K562 (cell line): ENCODE measurements around the gene DAGLB. TPM values are rescaled to one million over a fixed set of nuclear protein-coding genes. Genes with fewer than 3 reads are reported as not detected.

Experiments
- CBFA2T2 ChIP-seq: fragments of 450-650 bp; conservative IDR thresholded peaks from 2 replicates; pipeline ENCODE4 v1.6.1; 2017; ENCODE audit warnings: mild to moderate bottlenecking
- DIDO1 ChIP-seq: fragments of 450-650 bp; IDR thresholded peaks from 2 replicates; pipeline ENCODE4 v1.6.1; 2016; ENCODE audit warnings: low read depth, missing biosample characterization, missing genetic modification characterization
- E2F3 ChIP-seq: fragments of 250-450 bp; sonication (Bioruptor Pico); IDR thresholded peaks from 2 replicates; pipeline ENCODE4 v1.4.0; 2020; ENCODE audit warnings: mild to moderate bottlenecking
- EHMT2 ChIP-seq: fragments of 450-650 bp; IDR thresholded peaks from 2 replicates; pipeline ENCODE4 v1.6.1; 2018; ENCODE audit warnings: antibody characterized with exemption
- HNRNPL ChIP-seq: fragments of 200-400 bp; formaldehyde crosslinking; IDR thresholded peaks from 2 replicates; pipeline ENCODE4 v1.6.1; 2017; ENCODE audit warnings: low read depth, mild to moderate bottlenecking, low read length
- ID3 ChIP-seq, 2 experiments: fragments of 250-450 bp in 1 of 2; fragments of 450-650 bp in 1 of 2; sonication (Bioruptor Pico) in 1 of 2; IDR thresholded peaks; 2 replicates each; pipeline versions ENCODE4 v1.6.1 to v1.8.0; 2016 to 2021; ENCODE audit warnings: mild to moderate bottlenecking in 2 of 2, moderate library complexity in 2 of 2, missing compliant biosample characterization in 1 of 2, missing genetic modification characterization in 1 of 2
- KLF13 ChIP-seq: fragments of 450-650 bp; IDR thresholded peaks from 2 replicates; pipeline ENCODE4 v1.6.1; 2016; ENCODE audit warnings: missing genetic modification characterization, low read depth, mild to moderate bottlenecking, missing compliant biosample characterization, moderate library complexity, borderline replicate concordance
- NFATC3 ChIP-seq: fragments of 450-650 bp; IDR thresholded peaks from 2 replicates; pipeline ENCODE4 v1.6.1; 2017; ENCODE audit warnings: mild to moderate bottlenecking
- RBM22 ChIP-seq: fragments of 200-400 bp; formaldehyde crosslinking; IDR thresholded peaks from 2 replicates; pipeline ENCODE4 v1.6.1; 2018; ENCODE audit warnings: low read length, low read depth; ENCODE audit not compliant: poor library complexity, severe bottlenecking
- SLC30A9 ChIP-seq: fragments of 250-450 bp; sonication (Bioruptor Pico); IDR thresholded peaks from 2 replicates; pipeline ENCODE4 v1.8.0; 2022; ENCODE audit warnings: mild to moderate bottlenecking, moderate library complexity
- SRF ChIP-seq, 2 experiments: fragments of 250-450, 450-650 bp in 1 of 2; sonication (Bioruptor Pico) in 1 of 2; sonication (generic) in 1 of 2; formaldehyde crosslinking; IDR thresholded peaks; 2 replicates each; pipeline versions ENCODE4 v1.5.0 to v1.5.1; 2020 to 2022; ENCODE audit warnings: mild to moderate bottlenecking in 1 of 2, missing genetic modification reagents in 1 of 2
- STAG1 ChIP-seq: sonication (generic); formaldehyde crosslinking; IDR thresholded peaks from 2 replicates; pipeline ENCODE4 v1.5.0; 2020; ENCODE audit warnings: missing genetic modification reagents, borderline replicate concordance
- TCFL5 ChIP-seq: fragments of 250-450 bp; sonication (Bioruptor Pico); conservative IDR thresholded peaks from 2 replicates; pipeline ENCODE4 v1.6.1; 2021; ENCODE audit warnings: mild to moderate bottlenecking, moderate library complexity, matching md5 sums
- TOE1 ChIP-seq, 2 experiments: fragments of 450-650 bp in 1 of 2; sonication (generic) in 1 of 2; formaldehyde crosslinking in 1 of 2; IDR thresholded peaks; 2 replicates each; pipeline versions ENCODE4 v1.7.1 to v1.8.0; 2016 to 2022; ENCODE audit warnings: borderline replicate concordance in 2 of 2, mild to moderate bottlenecking in 2 of 2, antibody characterized with exemption in 1 of 2, inconsistent platforms in 1 of 2, low read depth in 1 of 2, missing genetic modification reagents in 1 of 2, moderate library complexity in 1 of 2
- VEZF1 ChIP-seq: fragments of 200-800 bp; sonication (Bioruptor generic); IDR thresholded peaks from 2 replicates; pipeline ENCODE4 v1.6.1; 2017; ENCODE audit warnings: missing genetic modification characterization, missing compliant biosample characterization
- ZBTB1 ChIP-seq: sonication (generic); formaldehyde crosslinking; IDR thresholded peaks from 2 replicates; pipeline ENCODE4 v1.8.1; 2023; ENCODE audit warnings: missing genetic modification reagents, low read depth, mild to moderate bottlenecking, borderline replicate concordance
- ZBTB7A ChIP-seq: IDR thresholded peaks from 2 replicates; pipeline ENCODE4 v1.6.1; 2011; ENCODE audit warnings: low read depth, mild to moderate bottlenecking, low read length, moderate library complexity, borderline replicate concordance; ENCODE audit not compliant: control insufficient read depth
- ZBTB9 ChIP-seq: fragments of 450-650 bp; formaldehyde crosslinking; IDR thresholded peaks from 2 replicates; pipeline ENCODE4 v1.4.0; 2020; ENCODE audit warnings: mild to moderate bottlenecking, moderate library complexity
- ZNF175 ChIP-seq: fragments of 200-800 bp; sonication (Bioruptor generic); IDR thresholded peaks from 2 replicates; pipeline ENCODE4 v1.6.1; 2016; ENCODE audit warnings: low read depth, mild to moderate bottlenecking, missing genetic modification characterization, missing compliant biosample characterization
- ZNF551 ChIP-seq: fragments of 250-450 bp; sonication (Bioruptor Pico); IDR thresholded peaks from 2 replicates; pipeline ENCODE4 v1.5.0; 2021; ENCODE audit warnings: mild to moderate bottlenecking, moderate library complexity
- ZNF696 ChIP-seq: fragments of 250-450 bp; sonication (Bioruptor Pico); conservative IDR thresholded peaks from 2 replicates; pipeline ENCODE4 v1.4.0; 2020; ENCODE audit warnings: mild to moderate bottlenecking, moderate library complexity
- ZNF699 ChIP-seq: fragments of 250-450 bp; sonication (Bioruptor Pico); IDR thresholded peaks from 2 replicates; pipeline ENCODE4 v1.8.0; 2021; ENCODE audit warnings: mild to moderate bottlenecking, moderate library complexity; ENCODE audit not compliant: insufficient replicate concordance
- ZNF766 ChIP-seq: fragments of 200-800 bp; sonication (Bioruptor generic); conservative IDR thresholded peaks from 2 replicates; pipeline ENCODE4 v1.6.1; 2016; ENCODE audit warnings: missing genetic modification characterization, missing compliant biosample characterization
- polyA plus RNA-seq, 8 experiments: library from polyadenylated mRNA; depleted of rRNA in 4 of 8; stranded (reverse) in 5 of 8; unstranded in 3 of 8; fragments of >200 nt; fragmentation: Nextera tagmentation in 2 of 8; fragmentation: Illumina TruSeq in 1 of 8; extraction: Ambion mirVana in 2 of 8; extraction: Trizol in 1 of 8; gene quantifications; 2 replicates each; pipeline versions ENCODE4 v1.2.1 to v1.2.3, GENCODE V29; 2011 to 2014; ENCODE audit warnings: inconsistent platforms in 1 of 8, missing spikeins in 1 of 8
- total RNA-seq, 7 experiments: library from RNA; depleted of rRNA in 6 of 7; stranded (reverse); fragments of >200 nt in 6 of 7; fragmentation: Illumina TruSeq in 2 of 7; extraction: Trizol in 2 of 7; gene quantifications; 2 replicates each; pipeline versions ENCODE4 v1.2.1 to v1.2.3, GENCODE V29; 2011 to 2021; ENCODE audit warnings: low replicate concordance in 1 of 7

DAGLB gene
- total and polyA plus RNA-seq, 9 of the 15 experiments (the other 6 are each of a cell fraction or from before 2014, with no cell fraction given) = 0.92 to 16.4 (median 9.3) TPM

- no peak for TF ChIP-seq KLF13 (tag)
- no peak for TF ChIP-seq ID3 (CRISPR knock-in tag; IDR thresholded peaks at IDR 0.05)
- TF ChIP-seq ID3 (tag; IDR thresholded peaks at IDR 0.05) = no peak
- no peak for TF ChIP-seq NFATC3
- TF ChIP-seq SRF (CRISPR knock-in tag; IDR thresholded peaks at IDR 0.05) = peak in 1 of 2 experiments; percentile 90; a peak in 2 of 4 replicates
- TF ChIP-seq RBM22 = no peak
- TF ChIP-seq ZNF699 = no peak
- no peak for TF ChIP-seq HNRNPL
- peak; percentile 72; the same call in 1 of the 2 replicates for TF ChIP-seq ZNF175
- TF ChIP-seq ZNF551 (CRISPR knock-in tag) = no peak
- no peak for TF ChIP-seq DIDO1 (tag)
- no peak for TF ChIP-seq STAG1 (CRISPR knock-in tag)
- peak; percentile 36; the same call in 1 of the 2 replicates for TF ChIP-seq ZBTB7A
- no peak for TF ChIP-seq E2F3
- TF ChIP-seq SLC30A9 (CRISPR knock-in tag) = no peak
- TF ChIP-seq ZBTB1 (CRISPR knock-in tag) = no peak
- TF ChIP-seq ZNF766 (CRISPR knock-in tag) = no peak
- TF ChIP-seq TCFL5 (CRISPR knock-in tag) = no peak
- no peak for TF ChIP-seq TOE1 (IDR thresholded peaks at IDR 0.05; ENCODE audit: borderline replicate concordance)
- no peak for TF ChIP-seq TOE1 (CRISPR knock-in tag; IDR thresholded peaks at IDR 0.05; ENCODE audit: borderline replicate concordance, low read depth)
- TF ChIP-seq CBFA2T2 = peak; percentile 62
- peak; percentile 12 for TF ChIP-seq EHMT2
- TF ChIP-seq ZBTB9 (CRISPR knock-in tag) = no peak
- TF ChIP-seq ZNF696 (CRISPR knock-in tag) = no peak
- TF ChIP-seq VEZF1 (CRISPR knock-in tag) = peak; percentile 33; the same call in 1 of the 2 replicates
Observed at GRCh38 chr7:6392712-6393666, 54.8 kb downstream of the DAGLB start (continued).
